Right lobe of liver (tissue), 4 donors: ENCODE measurements around the gene USO1.

ENCODE experiments used
- CTCF ChIP-seq, 4 donors: fragments of 200-600 bp in 3 of 4; fragments of 450-650 bp in 1 of 4; IDR thresholded peaks; one replicate each; pipeline versions ENCODE4 v1.5.1 to v1.8.0; 2016 to 2022; ENCODE audit warnings: antibody characterized with exemption in 4 of 4, mild to moderate bottlenecking in 2 of 4
- POLR2A ChIP-seq: fragments of 450-650 bp; IDR thresholded peaks from one replicate; pipeline ENCODE4 v1.6.1; 2017; ENCODE audit warnings: antibody characterized with exemption, mild to moderate bottlenecking
- donor health status: DM: no; HTN: no; CAD: no.
- donor health status: DM: no; HTN: no; CAD: no.
- donor health status: DM: no; HTN: yes; CAD: no.

DNA sequence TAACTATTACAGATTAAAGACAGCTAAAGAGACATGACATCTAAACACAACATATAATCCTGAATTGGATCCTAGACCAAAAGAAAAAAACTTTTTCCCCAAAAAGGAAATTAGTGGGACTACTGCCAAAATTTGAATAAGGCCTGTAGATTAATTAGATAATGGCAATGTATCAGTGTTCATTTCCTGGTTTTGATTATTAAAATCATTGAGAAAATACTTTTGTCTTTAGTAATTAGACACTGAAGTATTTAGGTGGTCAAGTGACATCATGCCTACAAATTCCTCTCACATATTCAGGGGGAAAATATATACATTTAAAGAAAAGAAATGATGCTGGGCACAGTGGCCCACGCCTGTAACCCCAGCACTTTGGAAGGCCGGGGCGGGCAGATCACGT lies 10.4 kb upstream of the USO1 start:
- TF ChIP-seq POLR2A (no peak), CTCF (IDR thresholded peaks at IDR 0.05) (no peak)
